NT2/D1 (cell line): ENCODE measurements around the gene SLC32A1.

Experiments
- YY1 ChIP-seq: IDR thresholded peaks from 2 replicates; pipeline ENCODE4 v1.6.1; 2011; ENCODE audit not compliant: insufficient read length, insufficient read depth
- ZNF274 ChIP-seq: IDR thresholded peaks from 2 replicates; pipeline ENCODE4 v1.6.1; 2011; ENCODE audit warnings: mild to moderate bottlenecking, low read depth, low read length

DNA sequence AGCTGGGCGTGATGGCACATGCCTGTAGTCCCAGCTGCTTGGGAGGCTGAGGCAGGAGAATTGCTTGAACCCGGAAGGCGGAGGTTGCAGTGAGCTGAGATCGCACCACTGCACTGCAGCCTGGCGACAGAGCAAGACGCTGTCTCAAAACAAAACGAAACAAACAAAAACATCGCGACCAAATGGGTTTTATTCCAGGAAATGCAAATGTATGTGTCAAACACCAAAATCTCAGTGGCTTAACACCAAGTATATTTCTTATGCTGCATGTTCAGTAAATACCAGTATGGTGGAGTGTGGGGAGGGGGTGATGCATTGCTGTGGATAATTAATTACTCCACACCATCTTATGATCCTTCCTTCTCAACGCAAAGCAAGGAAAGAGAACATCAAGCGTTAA is 52.1 kb downstream of the SLC32A1 start:
- no peak for TF ChIP-seq YY1
- no peak for TF ChIP-seq ZNF274
